MCF 10A (cell line): ENCODE data around the gene OR52N2. TPM values are rescaled to one million over a fixed set of nuclear protein-coding genes. Genes with fewer than 3 reads are reported as not detected.

ENCODE experiments used
- Bru-seq: library from RNA; stranded (reverse); fragments of 400-500 nt; gene quantifications from one replicate; lab custom pipeline; 2021; lab: Mats Ljungman, UMichigan
- BruChase-seq, 2 experiments: library from RNA; stranded (reverse); fragments of 400-500 nt; gene quantifications; one replicate each; lab custom pipeline; 2021; lab: Mats Ljungman, UMichigan
- BruUV-seq: library from RNA; stranded (reverse); fragments of 400-500 nt; replicated peaks from 2 replicates; lab custom pipeline; 2021; lab: Mats Ljungman, UMichigan
- CTCF ChIA-PET: fragments of 300-600 bp; sonication (Branson Sonifier 250); formaldehyde crosslinking; extraction: SDS; loops from one replicate; lab custom pipeline; 2021; ENCODE audit warnings: antibody characterized with exemption, inconsistent platforms; lab: Yijun Ruan, JAX
- POLR2A ChIA-PET: fragments of 300-600, 350-650 bp; sonication (Branson Sonifier 250); formaldehyde crosslinking; extraction: SDS; loops from one replicate; lab custom pipeline; 2020; ENCODE audit warnings: antibody characterized with exemption, inconsistent platforms; lab: Yijun Ruan, JAX
- DNase-seq: peaks from one replicate; pipeline ENCODE4 v3.0.0-alpha.2; 2018; ENCODE audit not compliant: unreplicated experiment
- H3K27ac Mint-ChIP-seq: one replicate; pipeline ENCODE4 v1.8.0; 2022; ENCODE audit warnings: mild to moderate bottlenecking, low read depth, mixed read lengths; ENCODE audit not compliant: unreplicated experiment
- H3K27me3 Mint-ChIP-seq: one replicate; pipeline ENCODE4 v1.8.0; 2022; ENCODE audit warnings: mixed read lengths; ENCODE audit not compliant: insufficient read depth, unreplicated experiment
- H3K36me3 Mint-ChIP-seq: one replicate; pipeline ENCODE4 v1.8.0; 2022; ENCODE audit warnings: mild to moderate bottlenecking, moderate library complexity, mixed read lengths; ENCODE audit not compliant: insufficient read depth, unreplicated experiment
- H3K4me1 Mint-ChIP-seq: one replicate; pipeline ENCODE4 v1.8.0; 2022; ENCODE audit warnings: mixed read lengths; ENCODE audit not compliant: insufficient read depth, unreplicated experiment
- H3K4me3 Mint-ChIP-seq: one replicate; pipeline ENCODE4 v1.8.0; 2022; ENCODE audit warnings: mild to moderate bottlenecking, moderate library complexity, mixed read lengths; ENCODE audit not compliant: unreplicated experiment
- H3K9me3 Mint-ChIP-seq: one replicate; pipeline ENCODE4 v1.8.0; 2022; ENCODE audit warnings: mixed read lengths; ENCODE audit not compliant: unreplicated experiment
- CTCF ChIP-seq: fragments of 200-600 bp; IDR thresholded peaks from one replicate; pipeline ENCODE4 v1.8.0; 2022; ENCODE audit warnings: antibody characterized with exemption, mild to moderate bottlenecking; ENCODE audit not compliant: unreplicated experiment
- intact Hi-C: fragments of 100-400 bp; cut with micrococcal nuclease; formaldehyde crosslinking; loops from 2 replicates; pipeline ENCODE4 v1.14.1; 2022
- long read RNA-seq: library from polyadenylated mRNA; stranded (forward); transcript quantifications from one replicate; pipeline ENCODE4 v2.0.0, GENCODE V29; 2022
- total RNA-seq: library from RNA; stranded (reverse); gene quantifications from 2 replicates; pipeline ENCODE4 v1.2.3, GENCODE V29; 2022

OR52N2 gene
- not detected in 2 replicates for total RNA-seq
- not detected for Bru-seq, nascent RNA
- BruChase-seq, experiment 1, labeled RNA remaining after a 6-hour chase: not detected
- BruChase-seq, experiment 2, labeled RNA remaining after a 2-hour chase: not detected
- long read RNA-seq: 0 reads

GRCh38 chr11:5808500-5809121 lies at the start of gene OR52N2:
Gene OR52N2, plus strand, starts transcription at chr11:5808924. Its CDS starts 11,412 bp downstream, at chr11:5820336.
- Mint-ChIP-seq H3K4me1 (peaks cover 13% of the 10 kb centered on the region), H3K9me3 (no peaks in the 10 kb centered on the region), H3K27ac (no peak within 1 kb of the TSS), H3K36me3 (no peaks in the 10 kb centered on the region), H3K4me3 (peak within 1 kb of the TSS; percentile 74), H3K27me3 (peaks cover 79% of the 10 kb centered on the region)
- intact Hi-C loops: loop anchor here (1.0 to 5.0 kb wide), 8 partner anchors 124 to 1181 kb away; partner anchors contain the start of gene TRIM5
- no TSS peak for BruUV-seq
- ChIA-PET POLR2A (no interaction called here), CTCF (interaction anchor here (0.6 to 2.0 kb wide), 7 partner anchors 21 to 1171 kb away, joined by 3 to 10 read pairs (median 3); partner anchors contain the start of gene OR51D1)
- DNase-seq: peak; percentile 74
- TF ChIP-seq CTCF: peak; percentile 72

- no peaks in the 10 kb centered on the region for H3K36me3 Mint-ChIP-seq
Observed at GRCh38 chr11:5767056-5767455, 41.7 kb upstream of the OR52N2 start.

GRCh38 chr11:5783255-5783654 lies 25.5 kb upstream of the OR52N2 start, which contains the start of gene OR52N5:
Gene OR52N5, minus strand, starts transcription at chr11:5783355. Its CDS starts 4,721 bp downstream, at chr11:5778634.
- Mint-ChIP-seq H3K4me1 (no peaks in the 10 kb centered on the region), H3K27ac (no peak within 1 kb of the TSS), H3K27me3 (peaks cover 50% of the 10 kb centered on the region), H3K4me3 (no peak within 1 kb of the TSS), H3K36me3 (no peaks in the 10 kb centered on the region), H3K9me3 (no peaks in the 10 kb centered on the region)
- intact Hi-C loops: no loop called here
- CTCF ChIA-PET: interaction anchor here (1.9 kb wide), 1 partner anchor 70 kb away, joined by 3 read pairs; no protein-coding TSS in a partner anchor
- no TSS peak for BruUV-seq
- POLR2A ChIA-PET: no interaction called here
- TF ChIP-seq CTCF: no peak
- DNase-seq: no peak

More at GRCh38 chr11:5767056-5767455, 41.7 kb upstream of the OR52N2 start:
- BruUV-seq: no TSS peak
- intact Hi-C loops: no loop called here
- Mint-ChIP-seq H3K9me3 (no peaks in the 10 kb centered on the region), H3K27me3 (peaks cover 36% of the 10 kb centered on the region), H3K4me1 (no peaks in the 10 kb centered on the region), H3K4me3 (no peak overlapping the region), H3K27ac (no peak overlapping the region)
- CTCF ChIA-PET: no interaction called here
- TF ChIP-seq CTCF: no peak
- DNase-seq: no peak
- POLR2A ChIA-PET: no interaction called here

- Mint-ChIP-seq H3K4me3 (no peak within 1 kb of the TSS), H3K9me3 (no peaks in the 10 kb centered on the region), H3K36me3 (no peaks in the 10 kb centered on the region), H3K27ac (no peak within 1 kb of the TSS), H3K27me3 (peaks cover 25% of the 10 kb centered on the region), H3K4me1 (no peaks in the 10 kb centered on the region)
- DNase-seq: no peak
- no TSS peak for BruUV-seq
- ChIA-PET CTCF (no interaction called here), POLR2A (no interaction called here)
- no peak for TF ChIP-seq CTCF
- intact Hi-C loops: no loop called here
Observed at GRCh38 chr11:5791165-5791564, 17.6 kb upstream of the OR52N2 start, which contains the start of gene OR52N1. Gene OR52N1, minus strand, starts transcription at chr11:5791265. Its CDS starts 2,449 bp downstream, at chr11:5788816.
